Upper lobe of right lung (tissue), 1 donor: ENCODE data around the gene FRMD4B. TPM values are rescaled to one million over a fixed set of nuclear protein-coding genes. Genes with fewer than 3 reads are reported as not detected.

Experiments used
- ATAC-seq: fragments of 200-7000 bp; cut with Tn5 transposase; one replicate; pipeline ENCODE4 v1.9.1; 2020; ENCODE audit warnings: mild to moderate bottlenecking, moderate library complexity
- DNase-seq: peaks from one replicate; pipeline ENCODE4 v3.0.0-alpha.2; 2020
- H3K27ac ChIP-seq: fragments of 200-600 bp; one replicate; pipeline ENCODE4 v1.8.0; 2022
- H3K27me3 ChIP-seq: fragments of 200-600 bp; one replicate; pipeline ENCODE4 v1.8.0; 2022; ENCODE audit warnings: mild to moderate bottlenecking
- H3K36me3 ChIP-seq: fragments of 200-600 bp; one replicate; pipeline ENCODE4 v1.8.0; 2022
- H3K4me1 ChIP-seq: fragments of 200-600 bp; one replicate; pipeline ENCODE4 v1.8.0; 2022
- H3K4me3 ChIP-seq: fragments of 200-600 bp; one replicate; pipeline ENCODE4 v1.8.0; 2022; ENCODE audit warnings: mild to moderate bottlenecking
- H3K9me3 ChIP-seq: fragments of 200-600 bp; one replicate; pipeline ENCODE4 v1.8.0; 2022
- intact Hi-C: fragments of 100-400 bp; cut with DNase I; formaldehyde crosslinking; loops from one replicate; pipeline ENCODE4 v1.11.0; 2022
- total RNA-seq: library from RNA; stranded (reverse); fragmentation: NEBNext Ultra II Directional; extraction: Animal tissue kit (Norgen Biotek cat#: 25700); gene quantifications from one replicate; pipeline ENCODE4 v1.2.1, GENCODE V29; 2021
- TF ChIP-seq, protein P1 (sequence below): fragments of 200-600 bp; IDR thresholded peaks from one replicate; pipeline ENCODE4 v1.8.0; 2022; ENCODE audit warnings: antibody characterized with exemption
- donor health status: DM: no; HTN: yes; CAD: no; lungs with severe emphysema.

Gene FRMD4B
- total RNA-seq, 1 donor from 2014 or later = 60.7 TPM

DNA sequence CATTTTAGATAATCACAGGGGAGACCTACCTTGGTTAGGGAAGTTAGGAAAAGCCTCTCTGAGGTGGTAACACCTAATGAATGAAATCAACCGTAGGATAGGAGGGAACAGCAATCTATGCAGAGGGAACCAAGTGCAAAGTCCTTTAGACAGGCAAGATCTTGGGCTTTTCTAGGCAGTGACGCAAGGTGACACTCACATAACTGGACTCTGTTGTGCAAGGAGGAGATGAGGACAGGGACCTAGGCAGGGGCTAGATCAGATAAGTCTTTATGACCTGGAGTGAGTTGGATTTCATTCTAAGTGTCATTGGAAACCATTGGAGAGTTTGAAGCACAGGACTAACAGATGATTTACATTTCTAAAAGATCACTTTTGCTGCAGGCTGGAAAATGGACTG lies 258.9 kb downstream of the FRMD4B start:
- TF ChIP-seq, protein P1, sequence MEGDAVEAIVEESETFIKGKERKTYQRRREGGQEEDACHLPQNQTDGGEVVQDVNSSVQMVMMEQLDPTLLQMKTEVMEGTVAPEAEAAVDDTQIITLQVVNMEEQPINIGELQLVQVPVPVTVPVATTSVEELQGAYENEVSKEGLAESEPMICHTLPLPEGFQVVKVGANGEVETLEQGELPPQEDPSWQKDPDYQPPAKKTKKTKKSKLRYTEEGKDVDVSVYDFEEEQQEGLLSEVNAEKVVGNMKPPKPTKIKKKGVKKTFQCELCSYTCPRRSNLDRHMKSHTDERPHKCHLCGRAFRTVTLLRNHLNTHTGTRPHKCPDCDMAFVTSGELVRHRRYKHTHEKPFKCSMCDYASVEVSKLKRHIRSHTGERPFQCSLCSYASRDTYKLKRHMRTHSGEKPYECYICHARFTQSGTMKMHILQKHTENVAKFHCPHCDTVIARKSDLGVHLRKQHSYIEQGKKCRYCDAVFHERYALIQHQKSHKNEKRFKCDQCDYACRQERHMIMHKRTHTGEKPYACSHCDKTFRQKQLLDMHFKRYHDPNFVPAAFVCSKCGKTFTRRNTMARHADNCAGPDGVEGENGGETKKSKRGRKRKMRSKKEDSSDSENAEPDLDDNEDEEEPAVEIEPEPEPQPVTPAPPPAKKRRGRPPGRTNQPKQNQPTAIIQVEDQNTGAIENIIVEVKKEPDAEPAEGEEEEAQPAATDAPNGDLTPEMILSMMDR = no peak
- no peaks in the 10 kb centered on the region for H3K27me3 ChIP-seq
- no peak overlapping the region for H3K4me3 ChIP-seq
- intact Hi-C loops = no loop called here
- ATAC-seq (no peak), DNase-seq (no peak)
- no peak overlapping the region for H3K27ac ChIP-seq
- peaks cover 8% of the 10 kb centered on the region for H3K4me1 ChIP-seq
- no peaks in the 10 kb centered on the region for H3K9me3 ChIP-seq
- H3K36me3 ChIP-seq = no peaks in the 10 kb centered on the region

- DNase-seq = no peak
- TF ChIP-seq, protein P1 = no peak
- no peaks in the 10 kb centered on the region for H3K27me3 ChIP-seq
- no peak overlapping the region for H3K27ac ChIP-seq
- intact Hi-C loops = no loop called here
- H3K9me3 ChIP-seq = no peaks in the 10 kb centered on the region
- no peaks in the 10 kb centered on the region for H3K36me3 ChIP-seq
- no peak for ATAC-seq
- H3K4me1 ChIP-seq = peaks cover 8% of the 10 kb centered on the region
- H3K4me3 ChIP-seq = no peak overlapping the region
Observed at GRCh38 chr3:69126216-69126615, 259.7 kb downstream of the FRMD4B start.

- ATAC-seq (no peak), DNase-seq (no peak)
- no peaks in the 10 kb centered on the region for H3K9me3 ChIP-seq
- no peaks in the 10 kb centered on the region for H3K27me3 ChIP-seq
- peaks cover 8% of the 10 kb centered on the region for H3K4me1 ChIP-seq
- TF ChIP-seq, protein P1 = no peak
- no peak within 1 kb of the TSS for H3K4me3 ChIP-seq
- peak within 1 kb of the TSS; percentile 33 for H3K27ac ChIP-seq
- no peaks in the 10 kb centered on the region for H3K36me3 ChIP-seq
- intact Hi-C loops = no loop called here
Observed at GRCh38 chr3:69122403-69122802, 263.5 kb downstream of the FRMD4B start, which contains the start of gene LMOD3. Gene LMOD3 (minus strand): TSS chr3:69122595. CDS start chr3:69122386, 209 bp downstream.

DNA sequence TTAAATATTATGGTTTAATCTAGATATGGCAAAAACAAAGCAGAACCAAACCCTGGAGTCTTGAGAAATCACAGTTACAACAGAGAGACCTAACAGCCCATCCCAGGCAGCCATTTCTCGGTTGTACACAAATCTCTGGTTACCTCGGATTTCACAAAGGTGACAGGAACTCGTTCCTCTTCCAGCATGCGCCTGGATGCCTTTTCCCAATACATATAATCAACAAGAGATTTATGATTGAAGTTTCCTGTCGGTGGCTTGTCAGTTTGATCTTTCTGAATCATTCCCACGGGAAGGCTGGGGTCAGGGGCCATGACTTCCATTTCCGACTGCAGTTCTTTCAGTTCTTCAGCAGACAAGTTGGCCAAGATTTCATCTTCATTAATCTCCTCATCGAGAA lies 263.9 kb downstream of the FRMD4B start:
- peak overlapping the region; percentile 33 for H3K27ac ChIP-seq
- no peak overlapping the region for H3K4me3 ChIP-seq
- DNase-seq (no peak), ATAC-seq (no peak)
- TF ChIP-seq, protein P1 = no peak
- intact Hi-C loops = no loop called here
- H3K27me3 ChIP-seq = no peaks in the 10 kb centered on the region
- H3K36me3 ChIP-seq = no peaks in the 10 kb centered on the region
- peaks cover 8% of the 10 kb centered on the region for H3K4me1 ChIP-seq
- no peaks in the 10 kb centered on the region for H3K9me3 ChIP-seq

DNA sequence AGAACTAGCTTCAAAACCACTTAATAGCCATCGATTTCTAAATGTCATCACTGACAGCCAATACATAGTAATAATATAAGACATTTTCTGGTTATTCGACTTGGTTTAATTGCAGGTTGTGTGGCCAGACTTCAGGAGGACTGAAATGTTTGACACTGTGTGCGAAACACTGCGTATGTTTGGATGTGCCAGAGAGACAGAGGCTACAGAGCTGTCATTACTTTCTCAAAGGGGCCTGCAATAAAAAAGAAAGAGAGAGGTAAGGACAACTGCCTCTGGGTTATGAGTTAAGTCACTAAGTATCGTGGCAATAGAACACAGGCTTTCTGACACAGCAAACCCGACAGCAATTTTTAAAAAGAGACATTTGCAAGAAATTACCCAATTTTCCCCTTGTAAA lies 264.4 kb downstream of the FRMD4B start:
- intact Hi-C loops = no loop called here
- Histone ChIP-seq H3K4me1 (peaks cover 8% of the 10 kb centered on the region), H3K9me3 (no peaks in the 10 kb centered on the region), H3K27me3 (no peaks in the 10 kb centered on the region), H3K4me3 (no peak overlapping the region), H3K36me3 (no peaks in the 10 kb centered on the region), H3K27ac (peak overlapping the region; percentile 33)
- TF ChIP-seq, protein P1 = no peak
- no peak for ATAC-seq
- DNase-seq = no peak

DNA sequence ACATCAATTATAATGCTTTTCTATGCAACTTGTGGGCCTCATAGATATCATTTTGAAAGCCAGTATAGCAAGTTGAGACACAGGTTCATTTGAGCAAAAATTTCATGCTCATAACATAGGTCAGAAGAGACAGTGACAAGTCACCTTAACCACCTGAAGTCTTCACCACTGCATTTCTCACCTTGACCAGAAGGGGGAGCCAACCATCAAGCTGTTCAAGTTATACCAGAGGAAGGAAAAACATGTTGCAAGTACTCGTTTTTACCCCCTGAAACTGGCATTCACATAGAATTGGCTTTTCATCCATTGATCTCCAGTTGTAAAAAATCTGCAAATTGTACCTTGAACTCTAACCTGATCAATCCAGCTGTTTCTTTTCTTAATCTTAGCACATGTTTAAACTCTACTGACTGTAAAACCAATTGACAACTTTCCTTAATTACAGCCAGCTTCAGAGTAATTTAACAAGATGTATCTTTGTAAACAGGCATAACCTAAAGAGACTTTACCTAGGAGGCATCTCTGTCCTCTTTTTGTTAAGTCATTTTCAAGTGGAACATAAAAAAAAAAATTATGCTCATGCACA lies 264.9 kb downstream of the FRMD4B start:
- Histone ChIP-seq H3K27me3 (no peaks in the 10 kb centered on the region), H3K27ac (no peak overlapping the region), H3K9me3 (no peaks in the 10 kb centered on the region), H3K36me3 (no peaks in the 10 kb centered on the region), H3K4me1 (peaks cover 8% of the 10 kb centered on the region), H3K4me3 (no peak overlapping the region)
- intact Hi-C loops = no loop called here
- TF ChIP-seq, protein P1 = peak; percentile 96
- no peak for DNase-seq
- peak; percentile 92 for ATAC-seq
